ENCODE results near the gene ATL2.
"Not testable (repeated sequence)": the region's sequence is repeated elsewhere in the genome, so short reads cannot be mapped to it uniquely, and the experiment has no call there.

Gene ATL2

GRCh38 chr2:38387887-38388286 is 10.8 kb upstream of the ATL2 start:
- DNase-seq, result no peak

GRCh38 chr2:38386821-38387220 is 9.7 kb upstream of the ATL2 start:
- no peak for DNase-seq

- DNase-seq, result no peak
Observed at GRCh38 chr2:38386377-38386776, 9.3 kb upstream of the ATL2 start.

- no peak for DNase-seq
Observed at GRCh38 chr2:38384338-38384737, 7.3 kb upstream of the ATL2 start.

- not testable (repeated sequence) for DNase-seq
Observed at GRCh38 chr2:38383741-38384140, 6.7 kb upstream of the ATL2 start.

- DNase-seq, result no peak
Observed at GRCh38 chr2:38381381-38382143, 4.5 kb upstream of the ATL2 start.

- DNase-seq, result no peak
Observed at GRCh38 chr2:38380397-38381130, 3.5 kb upstream of the ATL2 start.

GRCh38 chr2:38376346-38377049 is 575 bp downstream of the ATL2 start:
- peak; percentile 19 for DNase-seq

GRCh38 chr2:38375696-38376345 is 1.3 kb downstream of the ATL2 start:
- DNase-seq, result no peak

- no peak for DNase-seq
Observed at GRCh38 chr2:38374984-38375383, 2.1 kb downstream of the ATL2 start.

GRCh38 chr2:38371235-38371634 is 5.8 kb downstream of the ATL2 start:
- DNase-seq, result no peak

- DNase-seq, result no peak
Observed at GRCh38 chr2:38370664-38371063, 6.4 kb downstream of the ATL2 start.

GRCh38 chr2:38362232-38362631 is 14.8 kb downstream of the ATL2 start:
- no peak for DNase-seq

- no peak for DNase-seq
Observed at GRCh38 chr2:38360177-38360576, 16.9 kb downstream of the ATL2 start.

GRCh38 chr2:38353402-38353801 is 23.7 kb downstream of the ATL2 start:
- DNase-seq, result no peak

- no peak for DNase-seq
Observed at GRCh38 chr2:38352336-38352735, 24.7 kb downstream of the ATL2 start.

- DNase-seq, result no peak
Observed at GRCh38 chr2:38345323-38346038, 31.6 kb downstream of the ATL2 start.

- no peak for DNase-seq
Observed at GRCh38 chr2:38344813-38345212, 32.3 kb downstream of the ATL2 start.

GRCh38 chr2:38343212-38343611 is 33.9 kb downstream of the ATL2 start:
- DNase-seq, result no peak

GRCh38 chr2:38336621-38337020 is 40.5 kb downstream of the ATL2 start:
- DNase-seq, result no peak

- DNase-seq, result no peak
Observed at GRCh38 chr2:38330754-38331153, 46.3 kb downstream of the ATL2 start.

GRCh38 chr2:38327580-38327979 is 49.5 kb downstream of the ATL2 start:
- DNase-seq, result no peak

- DNase-seq, result no peak
Observed at GRCh38 chr2:38323623-38324022, 53.5 kb downstream of the ATL2 start.
